Colonic mucosa (tissue), 4 donors: ENCODE results near the gene COX10. TPM values are rescaled to one million over a fixed set of nuclear protein-coding genes. Genes with fewer than 3 reads are reported as not detected.

Experiments
- DNase-seq: peaks from one replicate; pipeline ENCODE4 v3.0.0-alpha.2; 2020
- H3K27ac ChIP-seq: fragments of 200-600 bp; one replicate; pipeline ENCODE4 v1.8.0; 2021
- H3K27me3 ChIP-seq: fragments of 200-600 bp; one replicate; pipeline ENCODE4 v1.8.0; 2021
- H3K36me3 ChIP-seq: fragments of 200-600 bp; one replicate; pipeline ENCODE4 v1.8.0; 2021
- H3K4me1 ChIP-seq: fragments of 200-600 bp; one replicate; pipeline ENCODE4 v1.8.0; 2021; ENCODE audit warnings: mild to moderate bottlenecking
- H3K4me3 ChIP-seq: fragments of 200-600 bp; one replicate; pipeline ENCODE4 v1.8.0; 2021
- H3K9ac ChIP-seq, 2 donors: one replicate each; pipeline ENCODE4 v1.7.0; 2013; ENCODE audit warnings: control low read depth in 2 of 2, low read depth in 2 of 2, low read length in 2 of 2
- H3K9me3 ChIP-seq: fragments of 200-600 bp; one replicate; pipeline ENCODE4 v1.8.0; 2021
- CTCF ChIP-seq: fragments of 200-600 bp; IDR thresholded peaks from one replicate; pipeline ENCODE4 v1.8.0; 2022; ENCODE audit warnings: antibody characterized with exemption, mild to moderate bottlenecking
- intact Hi-C: fragments of 100-400 bp; cut with DNase I; formaldehyde crosslinking; loops from one replicate; pipeline ENCODE4 v1.14.1; 2022
- total RNA-seq, 2 donors: library from RNA; stranded (reverse); fragmentation: NEBNext Ultra II Directional in 1 of 2; extraction: Animal tissue kit (Norgen Biotek cat#: 25700) in 1 of 2; gene quantifications; one replicate each; pipeline ENCODE4 v1.2.1, GENCODE V29; 2021
- donor health status: healthy.
- donor health status: DM: no; HTN: no; CAD: no.
- donor health status: DM: no; HTN: no; CAD: no.

Gene COX10
- total RNA-seq, 2 donors from 2014 or later: 35.1 to 36.0 TPM

GRCh38 chr17:14135906-14136590 lies 66.7 kb downstream of the COX10 start:
- no peak overlapping the region for H3K9ac ChIP-seq
- intact Hi-C loops: no loop called here
- TF ChIP-seq CTCF: no peak
- H3K4me1 ChIP-seq: no peaks in the 10 kb centered on the region
- no peaks in the 10 kb centered on the region for H3K9me3 ChIP-seq
- no peak overlapping the region for H3K4me3 ChIP-seq
- no peaks in the 10 kb centered on the region for H3K27me3 ChIP-seq
- DNase-seq: no peak
- no peak overlapping the region for H3K27ac ChIP-seq
- no peaks in the 10 kb centered on the region for H3K36me3 ChIP-seq

- H3K9ac ChIP-seq: no peak overlapping the region
- DNase-seq: no peak
- H3K4me1 ChIP-seq: no peaks in the 10 kb centered on the region
These were observed 69.3 kb downstream of the COX10 start for GRCh38 chr17:14138649-14139048.

GRCh38 chr17:14143688-14144087 lies 74.4 kb downstream of the COX10 start:
- peak; percentile 32 for DNase-seq
- Histone ChIP-seq H3K4me1 (no peaks in the 10 kb centered on the region), H3K27ac (no peak overlapping the region), H3K4me3 (no peak overlapping the region), H3K9ac (no peak overlapping the region), H3K27me3 (no peaks in the 10 kb centered on the region), H3K9me3 (no peaks in the 10 kb centered on the region), H3K36me3 (no peaks in the 10 kb centered on the region)
- intact Hi-C loops: no loop called here
- TF ChIP-seq CTCF: no peak

More at GRCh38 chr17:14138649-14139048, 69.3 kb downstream of the COX10 start:
- H3K9me3 ChIP-seq: no peaks in the 10 kb centered on the region
- no peak overlapping the region for H3K27ac ChIP-seq
- no peaks in the 10 kb centered on the region for H3K27me3 ChIP-seq
- no peaks in the 10 kb centered on the region for H3K36me3 ChIP-seq
- TF ChIP-seq CTCF: no peak
- no peak overlapping the region for H3K4me3 ChIP-seq
- intact Hi-C loops: no loop called here

GRCh38 chr17:14144508-14144907 lies 75.2 kb downstream of the COX10 start:
- no peaks in the 10 kb centered on the region for H3K4me1 ChIP-seq
- DNase-seq: no peak

GRCh38 chr17:14149751-14150150 lies 80.4 kb downstream of the COX10 start:
- intact Hi-C loops: no loop called here
- no peaks in the 10 kb centered on the region for H3K27me3 ChIP-seq
- no peaks in the 10 kb centered on the region for H3K4me1 ChIP-seq
- no peak for TF ChIP-seq CTCF
- no peaks in the 10 kb centered on the region for H3K36me3 ChIP-seq
- peak; percentile 18 for DNase-seq
- no peak overlapping the region for H3K27ac ChIP-seq
- no peak overlapping the region for H3K9ac ChIP-seq
- H3K4me3 ChIP-seq: no peak overlapping the region
- H3K9me3 ChIP-seq: no peaks in the 10 kb centered on the region

More at GRCh38 chr17:14144508-14144907, 75.2 kb downstream of the COX10 start:
- no peaks in the 10 kb centered on the region for H3K27me3 ChIP-seq
- no peaks in the 10 kb centered on the region for H3K36me3 ChIP-seq
- H3K9me3 ChIP-seq: no peaks in the 10 kb centered on the region
- intact Hi-C loops: no loop called here
- H3K4me3 ChIP-seq: no peak overlapping the region
- no peak for TF ChIP-seq CTCF
- no peak overlapping the region for H3K27ac ChIP-seq
- H3K9ac ChIP-seq: no peak overlapping the region
